Endothelial cell of umbilical vein (primary cell): ENCODE results near the gene EIF4A2. TPM values are rescaled to one million over a fixed set of nuclear protein-coding genes. Genes with fewer than 3 reads are reported as not detected.
A peak's percentile ranks its signal among the peaks of the same experiment; 100 is the strongest.

Experiments used
- BruUV-seq: library from RNA; stranded (reverse); fragments of 400-500 nt; replicated peaks from 2 replicates; lab custom pipeline; 2021; lab: Mats Ljungman, UMichigan
- CTCF ChIA-PET: fragments of 300-600, 350-600 bp; sonication (Branson Sonifier 250); formaldehyde crosslinking; loops from one replicate; lab custom pipeline; 2021; ENCODE audit warnings: antibody characterized with exemption, inconsistent platforms; lab: Charles Lee
- POLR2A ChIA-PET: fragments of 300-600, 350-600 bp; sonication (Branson Sonifier 250); formaldehyde crosslinking; loops from one replicate; lab custom pipeline; 2021; ENCODE audit warnings: antibody characterized with exemption, inconsistent platforms; lab: Charles Lee
- DNase-seq: peaks from one replicate; pipeline ENCODE4 v3.0.0-alpha.2; 2011; ENCODE audit warnings: low read depth, low spot score
- FAIRE-seq: peaks from 2 replicates; lab custom pipeline; 2011; peaks lifted over from hg19 to GRCh38; lab: Jason Lieb, UNC
- H2AFZ ChIP-seq: 2 replicates; pipeline ENCODE4 v1.6.0; 2012; ENCODE audit warnings: low read depth, low read length, control low read depth, inconsistent platforms
- H3K27ac ChIP-seq: 2 replicates; pipeline ENCODE4 v1.5.1; 2011; ENCODE audit warnings: low read depth, mild to moderate bottlenecking, control low read depth, low read length, moderate library complexity; ENCODE audit not compliant: insufficient read depth
- H3K27me3 ChIP-seq, 2 experiments: 2 replicates each; pipeline versions ENCODE4 v1.6.0 to v1.6.1; 2011; ENCODE audit warnings: low read length in 2 of 2, mixed read lengths in 1 of 2; ENCODE audit not compliant: control insufficient read depth in 2 of 2, insufficient read depth in 2 of 2
- H3K36me3 ChIP-seq, 2 experiments: 2 replicates in 1 of 2; 3 replicates in 1 of 2; pipeline ENCODE4 v1.5.1; 2011; ENCODE audit warnings: low read length in 2 of 2, mild to moderate bottlenecking in 1 of 2, moderate library complexity in 1 of 2; ENCODE audit not compliant: control insufficient read depth in 2 of 2, insufficient read depth in 2 of 2; ENCODE audit errors: extremely low read depth in 1 of 2
- H3K4me1 ChIP-seq: 3 replicates; pipeline ENCODE4 v1.5.1; 2011; ENCODE audit warnings: mild to moderate bottlenecking, low read length; ENCODE audit not compliant: control insufficient read depth, insufficient read depth; ENCODE audit errors: extremely low read depth
- H3K4me2 ChIP-seq: 2 replicates; pipeline ENCODE4 v1.6.1; 2011; ENCODE audit warnings: low read length, control low read depth, mixed read lengths; ENCODE audit not compliant: insufficient read depth
- H3K4me3 ChIP-seq, 3 experiments: fragments of 200-600 bp in 1 of 3; sonication (generic), shearing (Covaris generic) in 1 of 3; replicated peaks in 1 of 3; 2 replicates each; pipeline ENCODE4 v1.5.1; 2011 to 2016; ENCODE audit warnings: control low read depth in 3 of 3, low read length in 3 of 3, mild to moderate bottlenecking in 2 of 3, inconsistent platforms in 1 of 3, low read depth in 1 of 3, moderate library complexity in 1 of 3; ENCODE audit not compliant: insufficient read depth in 1 of 3
- H3K79me2 ChIP-seq: 2 replicates; pipeline ENCODE4 v1.6.0; 2012; ENCODE audit warnings: low read length, inconsistent platforms; ENCODE audit not compliant: control insufficient read depth, insufficient read depth
- H3K9ac ChIP-seq: replicated peaks from 2 replicates; pipeline ENCODE3; 2011; ENCODE audit warnings: low read length, control low read depth; ENCODE audit not compliant: insufficient read depth; ENCODE audit errors: extremely low read depth
- H3K9me1 ChIP-seq: replicated peaks from 3 replicates; pipeline ENCODE4 v1.6.0; 2011; ENCODE audit warnings: mild to moderate bottlenecking, low read length; ENCODE audit not compliant: control insufficient read depth, insufficient read depth; ENCODE audit errors: extremely low read depth
- H3K9me3 ChIP-seq: replicated peaks from 2 replicates; pipeline ENCODE4 v1.5.1; 2012; ENCODE audit warnings: low read length, inconsistent platforms; ENCODE audit not compliant: control insufficient read depth, insufficient read depth
- H4K20me1 ChIP-seq: replicated peaks from 2 replicates; pipeline ENCODE3; 2011; ENCODE audit warnings: mild to moderate bottlenecking, low read length; ENCODE audit not compliant: control insufficient read depth, insufficient read depth; ENCODE audit errors: extremely low read depth
- EZH2 ChIP-seq: IDR thresholded peaks from 2 replicates; pipeline ENCODE4 v1.6.1; 2012; ENCODE audit warnings: borderline replicate concordance, low read depth, mild to moderate bottlenecking, moderate library complexity, low read length, inconsistent platforms; ENCODE audit not compliant: severe bottlenecking
- FOS ChIP-seq: IDR thresholded peaks from 2 replicates; pipeline ENCODE4 v1.6.1; 2011; ENCODE audit warnings: mild to moderate bottlenecking, low read length, moderate library complexity, borderline replicate concordance; ENCODE audit not compliant: insufficient read depth
- GATA2 ChIP-seq: IDR thresholded peaks from 2 replicates; pipeline ENCODE4 v1.7.0; 2011; ENCODE audit warnings: low read depth, mild to moderate bottlenecking, moderate library complexity, mixed read lengths, low read length; ENCODE audit not compliant: insufficient read length, insufficient read depth
- JUN ChIP-seq: IDR thresholded peaks from 2 replicates; pipeline ENCODE4 v1.6.1; 2011; ENCODE audit warnings: borderline replicate concordance, low read depth; ENCODE audit not compliant: insufficient read length, insufficient read depth
- MYC ChIP-seq: IDR thresholded peaks from one replicate; pipeline ENCODE4 v1.6.1; 2011; ENCODE audit warnings: mild to moderate bottlenecking, low read depth, low read length
- POLR2A ChIP-seq: IDR thresholded peaks from 2 replicates; pipeline ENCODE4 v1.6.1; 2012; ENCODE audit warnings: low read depth, mild to moderate bottlenecking, control low read depth, low read length
- POLR2AphosphoS5 ChIP-seq: IDR thresholded peaks from 2 replicates; pipeline ENCODE4 v1.6.1; 2012; ENCODE audit warnings: low read depth, mild to moderate bottlenecking, control low read depth, low read length, moderate library complexity; ENCODE audit not compliant: insufficient read depth
- dilution Hi-C: fragments of 300-500 bp; cut with MboI; formaldehyde crosslinking; loops from one replicate; pipeline ENCODE4 v1.15.0; 2019; ENCODE audit warnings: low sequenced_read_pairs; ENCODE audit not compliant: extremely low pct_ligation_motif_present
- intact Hi-C: fragments of 100-400 bp; cut with micrococcal nuclease; formaldehyde crosslinking; loops from one replicate; pipeline ENCODE4 v1.10.0; 2022
- polyA plus RNA-seq, 4 experiments: library from polyadenylated mRNA; depleted of rRNA in 3 of 4; stranded (reverse) in 3 of 4; unstranded in 1 of 4; fragments of >200 nt; gene quantifications; 2 replicates each; pipeline versions ENCODE4 v1.2.1 to v1.2.3, GENCODE V29; 2011 to 2012; ENCODE audit warnings: missing spikeins in 1 of 4
- total RNA-seq: library from RNA; stranded (reverse); gene quantifications from 2 replicates; pipeline ENCODE4 v1.2.3, GENCODE V29; 2021
- TF ChIP-seq, protein P1 (sequence below): IDR thresholded peaks from 2 replicates; pipeline ENCODE4 v1.6.1; 2011; ENCODE audit not compliant: insufficient read depth, insufficient read length
- TF ChIP-seq, protein P2 (sequence below), 2 donors: IDR thresholded peaks; 1 replicate in 1 of 2; 2 replicates in 1 of 2; pipeline ENCODE4 v1.5.1; 2011; ENCODE audit warnings: low read length in 2 of 2, mild to moderate bottlenecking in 2 of 2, moderate library complexity in 2 of 2, control low read depth in 1 of 2, inconsistent platforms in 1 of 2, low read depth in 1 of 2; ENCODE audit not compliant: insufficient read depth in 1 of 2; ENCODE audit errors: extremely low read depth in 1 of 2

Gene EIF4A2
- total and polyA plus RNA-seq, 2 donors (not counting 3 experiments of a cell fraction or from before 2014, with no cell fraction given), result 282 to 401 TPM

GRCh38 chr3:186746008-186746407, 37.4 kb upstream of the EIF4A2 start:
- BruUV-seq, result no TSS peak
- Histone ChIP-seq H3K4me1 (peaks cover 6% of the 10 kb centered on the region), H3K9me1 (no peaks in the 10 kb centered on the region), H3K9me3 (no peaks in the 10 kb centered on the region), H3K27me3 (peaks cover 2% of the 10 kb centered on the region in 2 experiments), H3K36me3 (no peaks in the 10 kb centered on the region), H2AFZ (peak overlapping the region; percentile 91), H4K20me1 (no peaks in the 10 kb centered on the region), H3K4me2 (peak overlapping the region; percentile 13), H3K79me2 (no peaks in the 10 kb centered on the region), H3K9ac (no peak overlapping the region), H3K4me3 (no peak overlapping the region), H3K27ac (peak overlapping the region; percentile 53)
- TF ChIP-seq POLR2A (no peak), GATA2 (no peak), POLR2AphosphoS5 (peak; percentile 28), EZH2 (no peak)
- TF ChIP-seq, protein P1, sequence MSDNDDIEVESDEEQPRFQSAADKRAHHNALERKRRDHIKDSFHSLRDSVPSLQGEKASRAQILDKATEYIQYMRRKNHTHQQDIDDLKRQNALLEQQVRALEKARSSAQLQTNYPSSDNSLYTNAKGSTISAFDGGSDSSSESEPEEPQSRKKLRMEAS, result no peak
- intact Hi-C loops (loop anchor here (2.0 to 5.0 kb wide), 2 partner anchors 27 to 174 kb away; partner anchors contain the start of gene DNAJB11), dilution Hi-C loops (no loop called here)
- FAIRE-seq (peak; percentile 66), DNase-seq (peak; percentile 53)
- ChIA-PET CTCF (interaction anchor here (1.4 kb wide), 1 partner anchor 129 kb away, joined by 3 read pairs; no protein-coding TSS in a partner anchor), POLR2A (interaction anchor here (1.0 kb wide), 1 partner anchor 37 kb away, joined by 8 read pairs; the partner anchor contains the start of gene EIF4A2)

- Histone ChIP-seq H3K4me1 (peaks cover 10% of the 10 kb centered on the region), H3K36me3 (no peaks in the 10 kb centered on the region), H3K27ac (no peak overlapping the region), H3K4me3 (no peak overlapping the region), H2AFZ (no peak overlapping the region), H3K9me1 (no peaks in the 10 kb centered on the region), H3K79me2 (no peaks in the 10 kb centered on the region), H4K20me1 (no peaks in the 10 kb centered on the region), H3K27me3 (no peaks in the 10 kb centered on the region), H3K9me3 (no peaks in the 10 kb centered on the region), H3K4me2 (no peak overlapping the region), H3K9ac (no peak overlapping the region)
- FAIRE-seq, result no peak
- DNase-seq, result no peak
- dilution Hi-C loops, result no loop called here
- no TSS peak for BruUV-seq
- no peak for TF ChIP-seq MYC
- no peak for TF ChIP-seq JUN
- TF ChIP-seq, protein P1, result no peak
- no peak for TF ChIP-seq POLR2AphosphoS5
- no peak for TF ChIP-seq POLR2A
- no peak for TF ChIP-seq GATA2
- TF ChIP-seq FOS, result no peak
- TF ChIP-seq, protein P2, sequence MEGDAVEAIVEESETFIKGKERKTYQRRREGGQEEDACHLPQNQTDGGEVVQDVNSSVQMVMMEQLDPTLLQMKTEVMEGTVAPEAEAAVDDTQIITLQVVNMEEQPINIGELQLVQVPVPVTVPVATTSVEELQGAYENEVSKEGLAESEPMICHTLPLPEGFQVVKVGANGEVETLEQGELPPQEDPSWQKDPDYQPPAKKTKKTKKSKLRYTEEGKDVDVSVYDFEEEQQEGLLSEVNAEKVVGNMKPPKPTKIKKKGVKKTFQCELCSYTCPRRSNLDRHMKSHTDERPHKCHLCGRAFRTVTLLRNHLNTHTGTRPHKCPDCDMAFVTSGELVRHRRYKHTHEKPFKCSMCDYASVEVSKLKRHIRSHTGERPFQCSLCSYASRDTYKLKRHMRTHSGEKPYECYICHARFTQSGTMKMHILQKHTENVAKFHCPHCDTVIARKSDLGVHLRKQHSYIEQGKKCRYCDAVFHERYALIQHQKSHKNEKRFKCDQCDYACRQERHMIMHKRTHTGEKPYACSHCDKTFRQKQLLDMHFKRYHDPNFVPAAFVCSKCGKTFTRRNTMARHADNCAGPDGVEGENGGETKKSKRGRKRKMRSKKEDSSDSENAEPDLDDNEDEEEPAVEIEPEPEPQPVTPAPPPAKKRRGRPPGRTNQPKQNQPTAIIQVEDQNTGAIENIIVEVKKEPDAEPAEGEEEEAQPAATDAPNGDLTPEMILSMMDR (IDR thresholded peaks at IDR 0.05; ENCODE audit: extremely low read depth in 1 of 2, insufficient read depth in 1 of 2, low read depth in 1 of 2, low read length in 2 of 2), result no peak
- TF ChIP-seq EZH2, result no peak
- CTCF ChIA-PET, result interaction anchor here (2.2 kb wide), 1 partner anchor 133 kb away, joined by 7 read pairs; no protein-coding TSS in a partner anchor
- POLR2A ChIA-PET, result no interaction called here
- intact Hi-C loops, result no loop called here
These were observed 33.1 kb upstream of the EIF4A2 start for GRCh38 chr3:186750316-186750715.
